Fibroblast of the conjunctiva (primary cell): Measurements from ENCODE around the gene SH3RF3.
"Not testable (repeated sequence)": the region's sequence is repeated elsewhere in the genome, so short reads cannot be mapped to it uniquely, and the experiment has no call there.

Experiments used
- DNase-seq: peaks from one replicate; pipeline ENCODE4 v3.0.0-alpha.2; 2010; ENCODE audit warnings: low read depth

The SH3RF3 gene

DNA sequence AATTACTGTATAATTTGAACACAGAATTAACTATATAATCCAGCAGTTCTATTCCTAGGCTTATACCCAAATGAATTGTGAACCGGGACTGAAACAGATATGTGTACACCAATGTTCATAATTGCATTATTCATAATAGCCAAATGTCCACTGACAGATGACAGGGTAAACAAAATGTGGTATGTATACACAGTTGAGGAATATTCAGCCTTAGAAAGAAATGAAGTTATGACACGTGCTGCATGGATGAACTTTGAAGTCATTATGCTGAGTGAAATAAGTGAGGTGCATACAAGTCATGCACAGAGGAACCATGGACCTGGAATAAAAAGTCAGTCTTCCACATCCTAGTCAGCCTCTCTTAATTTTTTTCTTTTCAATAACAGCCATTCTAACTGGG is 91.9 kb downstream of the SH3RF3 start:
- no peak for DNase-seq

DNA sequence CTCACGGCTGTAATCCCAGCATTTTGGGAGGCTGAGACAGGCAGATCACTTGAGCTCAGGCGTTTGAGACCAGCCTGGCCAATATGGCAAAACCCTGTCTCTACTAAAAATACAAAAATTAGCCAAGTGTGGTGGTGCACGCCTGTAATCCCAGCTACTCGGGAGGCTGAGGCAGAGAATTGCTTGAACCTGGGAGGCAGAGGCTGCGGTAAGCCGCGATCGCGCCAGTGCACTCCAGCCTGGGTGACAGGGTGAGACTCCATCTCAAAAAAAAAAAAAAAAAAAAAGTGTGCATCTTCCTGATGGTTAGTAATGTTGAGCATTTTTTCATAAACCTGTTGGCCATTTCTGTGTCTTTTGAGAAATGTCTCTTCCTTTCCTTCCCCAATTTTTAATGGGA is 92.3 kb downstream of the SH3RF3 start:
- DNase-seq, result not testable (repeated sequence)

- DNase-seq, result no peak
These were observed 93.4 kb downstream of the SH3RF3 start for GRCh38 chr2:109222422-109222821.

DNA sequence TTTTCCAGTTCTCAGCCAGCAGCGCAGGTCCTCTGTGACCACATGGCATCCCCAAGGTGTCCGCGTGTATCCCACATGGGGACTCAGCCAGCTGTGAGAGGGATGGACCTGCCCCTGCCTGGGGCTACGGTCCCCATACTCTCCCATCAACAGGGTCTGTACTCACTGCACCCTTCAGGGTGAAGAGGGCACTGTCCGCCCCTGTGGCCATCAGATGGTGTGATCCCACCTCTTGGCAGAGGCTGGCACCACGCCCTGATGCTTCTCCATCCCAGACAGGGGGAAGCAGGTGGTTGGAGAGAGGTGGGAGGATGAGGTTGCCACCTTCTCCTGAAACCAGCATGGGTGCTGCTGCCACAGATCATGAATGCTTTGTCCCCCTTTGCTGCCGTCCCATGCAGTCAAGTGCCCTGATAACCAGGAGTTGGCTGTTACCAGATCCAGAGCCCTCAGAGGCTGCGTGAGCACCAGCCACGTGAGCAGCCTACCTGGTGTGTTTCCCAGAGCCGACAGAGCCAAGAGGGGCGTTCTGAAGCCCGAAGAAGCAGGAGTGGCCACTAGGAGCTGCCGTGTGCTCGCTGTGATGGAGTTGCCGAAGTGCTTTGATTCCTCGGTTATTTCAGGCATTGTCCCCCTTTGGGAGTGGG is 93.9 kb downstream of the SH3RF3 start:
- DNase-seq, result no peak

- no peak for DNase-seq
These were observed 94.5 kb downstream of the SH3RF3 start for GRCh38 chr2:109223490-109223889.

GRCh38 chr2:109224341-109224740 is 95.3 kb downstream of the SH3RF3 start:
- DNase-seq, result not testable (repeated sequence)

DNA sequence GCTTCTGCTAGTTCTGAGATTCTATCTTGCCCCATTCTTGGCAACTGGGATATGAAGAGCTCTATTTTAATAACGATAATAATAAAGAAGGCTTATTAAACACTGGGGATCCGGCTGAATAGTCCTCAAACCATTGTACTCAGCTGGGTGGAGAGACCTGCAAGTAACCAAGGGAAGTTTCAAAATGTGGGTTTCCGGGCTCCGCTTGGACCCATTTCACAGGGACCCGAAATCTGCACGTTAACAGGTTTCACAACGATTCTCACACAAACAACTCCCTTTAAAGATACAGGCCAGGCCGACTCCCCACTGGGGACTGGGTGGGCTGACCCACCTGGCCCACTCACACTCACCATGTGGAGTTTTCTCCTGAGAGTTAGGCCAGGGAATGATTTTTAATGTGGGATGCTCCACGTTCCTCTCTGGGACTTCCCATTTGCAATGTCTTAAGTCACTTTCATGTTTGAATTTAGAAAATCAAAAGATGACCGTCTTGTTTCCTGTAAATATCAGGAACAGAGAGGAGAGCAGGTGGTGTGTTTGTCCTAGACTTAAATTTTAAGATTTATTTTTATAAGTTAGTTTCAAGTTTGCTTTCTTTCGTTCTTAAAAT is 96.3 kb downstream of the SH3RF3 start:
- no peak for DNase-seq

- no peak for DNase-seq
These were observed 97.1 kb downstream of the SH3RF3 start for GRCh38 chr2:109226128-109226527.

- DNase-seq, result no peak
These were observed 97.6 kb downstream of the SH3RF3 start for GRCh38 chr2:109226622-109227021.

- DNase-seq, result no peak
These were observed 100.2 kb downstream of the SH3RF3 start for GRCh38 chr2:109229094-109229675.

DNA sequence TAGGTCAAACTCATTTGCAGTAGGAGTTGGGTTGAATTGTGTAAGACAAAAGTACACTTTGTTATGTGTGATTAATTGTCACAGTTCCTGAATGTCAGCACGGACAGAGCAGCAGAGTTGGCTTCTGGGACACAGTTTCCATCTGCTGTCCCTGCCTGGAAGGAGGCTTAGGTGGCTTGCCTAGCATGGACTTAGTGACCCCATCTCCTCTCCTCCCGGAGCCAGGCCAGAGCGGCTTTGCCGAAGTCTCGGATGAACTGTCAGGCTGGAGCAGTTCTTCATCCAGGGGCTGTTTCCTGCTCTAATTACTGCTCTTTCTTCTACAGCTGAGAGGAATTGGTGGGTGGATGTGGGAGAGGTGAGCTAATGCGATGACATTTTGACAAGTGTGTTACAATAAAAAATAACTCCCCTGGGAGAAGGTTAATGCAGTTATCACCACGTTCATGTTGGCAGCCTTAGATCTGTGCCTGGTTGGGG is 102.0 kb downstream of the SH3RF3 start:
- no peak for DNase-seq

DNA sequence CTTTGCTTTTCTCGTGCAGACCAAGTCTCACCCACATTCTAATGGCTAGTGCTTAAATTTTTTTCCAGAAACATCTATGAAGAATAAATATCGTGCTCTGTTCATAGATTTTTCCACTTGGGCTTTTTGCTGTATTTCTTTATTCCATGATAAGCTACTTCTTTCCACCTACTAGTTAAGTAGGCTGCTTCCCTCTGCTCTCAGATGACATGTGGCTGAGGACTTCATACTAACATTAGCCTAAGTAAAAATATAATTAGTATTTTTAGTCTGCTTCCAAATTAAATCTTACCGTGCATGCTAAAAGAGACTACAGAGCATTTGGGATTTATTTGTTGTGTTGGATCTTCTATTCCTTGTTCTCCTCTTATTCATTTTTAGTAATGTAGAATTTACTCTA is 102.4 kb downstream of the SH3RF3 start:
- DNase-seq, result no peak

- no peak for DNase-seq
These were observed 103.1 kb downstream of the SH3RF3 start for GRCh38 chr2:109231996-109232705.

DNA sequence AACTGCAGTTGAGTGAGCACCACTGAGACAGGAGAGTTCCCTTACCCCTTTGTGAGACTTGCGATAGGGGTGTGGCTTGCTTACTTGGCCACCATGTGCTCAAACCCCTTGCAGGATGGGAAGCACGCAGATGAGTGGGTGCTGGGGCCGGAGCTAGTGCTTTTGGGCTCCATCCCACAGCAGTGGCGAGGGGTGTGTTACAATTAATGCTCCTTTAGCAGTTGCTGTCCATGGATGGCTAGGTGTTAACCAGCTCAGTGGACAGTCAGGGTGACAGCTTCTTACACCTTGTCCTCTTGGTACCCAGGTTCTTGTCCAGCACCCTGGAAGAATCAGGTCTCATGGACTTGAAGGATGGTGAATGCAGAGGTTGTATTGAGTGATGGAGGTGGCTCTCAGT is 103.9 kb downstream of the SH3RF3 start:
- no peak for DNase-seq

DNA sequence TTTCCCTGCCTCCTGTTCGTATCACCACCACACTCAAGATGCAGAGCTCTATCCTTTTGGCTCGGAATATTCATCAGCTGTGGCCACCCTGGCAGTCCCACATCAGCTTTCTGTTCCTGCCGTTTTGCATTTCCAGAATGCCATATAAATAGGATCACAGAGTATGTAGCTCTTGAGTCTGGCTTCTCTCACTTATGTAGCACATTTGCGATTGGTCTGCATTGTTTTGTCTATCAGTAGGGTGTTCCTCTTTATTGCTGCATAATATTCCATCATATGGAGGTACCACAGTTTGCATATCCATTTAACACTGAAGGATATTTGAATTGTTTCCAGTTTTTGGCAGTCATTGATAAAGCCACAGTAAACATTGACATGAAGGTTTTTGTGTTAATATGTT is 104.6 kb downstream of the SH3RF3 start:
- DNase-seq, result no peak

DNA sequence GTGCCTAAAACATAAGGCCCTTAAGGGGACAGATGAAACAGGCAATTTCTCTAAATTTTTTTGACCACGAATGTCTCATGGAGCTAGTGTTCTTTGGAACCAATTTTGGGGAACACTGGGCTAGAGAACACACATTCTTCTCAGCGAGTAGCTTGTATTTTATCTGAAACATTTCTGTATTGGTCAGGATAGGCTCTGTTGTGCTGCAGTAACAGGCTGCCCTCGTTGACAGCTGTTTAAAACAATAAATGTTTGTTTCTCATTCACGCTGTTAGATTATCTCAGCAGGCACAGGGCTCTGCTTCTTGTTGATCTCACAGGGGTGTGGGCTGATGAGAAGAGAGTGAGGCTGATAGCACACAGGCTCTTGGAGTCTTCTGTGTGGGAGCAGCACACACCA is 105.3 kb downstream of the SH3RF3 start:
- no peak for DNase-seq

DNA sequence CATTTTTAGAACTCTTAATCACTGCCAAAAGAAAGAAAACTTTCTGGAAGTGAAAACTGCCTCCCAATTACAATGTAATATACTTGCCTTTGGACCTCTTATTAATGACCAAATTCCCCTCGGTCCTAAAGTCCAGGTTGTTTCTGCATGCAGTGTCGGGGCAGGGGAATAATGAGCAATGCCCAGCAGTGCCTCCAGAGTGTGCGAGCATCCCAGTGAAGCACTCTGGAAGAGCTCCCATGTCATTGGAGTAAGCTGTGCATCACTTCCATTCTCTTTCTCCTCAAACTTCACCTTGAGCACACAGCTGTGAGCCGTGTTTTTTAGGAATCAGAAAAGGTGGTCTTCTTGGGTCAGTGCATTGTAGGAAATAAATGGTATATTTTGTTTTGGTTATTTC is 107.1 kb downstream of the SH3RF3 start:
- no peak for DNase-seq

- DNase-seq, result no peak
These were observed 108.8 kb downstream of the SH3RF3 start for GRCh38 chr2:109237792-109238191.

- DNase-seq, result peak; percentile 85
These were observed 109.6 kb downstream of the SH3RF3 start for GRCh38 chr2:109238580-109238979.

- DNase-seq, result no peak
These were observed 110.7 kb downstream of the SH3RF3 start for GRCh38 chr2:109239720-109240119.

- no peak for DNase-seq
These were observed 113.2 kb downstream of the SH3RF3 start for GRCh38 chr2:109242210-109242653.

DNA sequence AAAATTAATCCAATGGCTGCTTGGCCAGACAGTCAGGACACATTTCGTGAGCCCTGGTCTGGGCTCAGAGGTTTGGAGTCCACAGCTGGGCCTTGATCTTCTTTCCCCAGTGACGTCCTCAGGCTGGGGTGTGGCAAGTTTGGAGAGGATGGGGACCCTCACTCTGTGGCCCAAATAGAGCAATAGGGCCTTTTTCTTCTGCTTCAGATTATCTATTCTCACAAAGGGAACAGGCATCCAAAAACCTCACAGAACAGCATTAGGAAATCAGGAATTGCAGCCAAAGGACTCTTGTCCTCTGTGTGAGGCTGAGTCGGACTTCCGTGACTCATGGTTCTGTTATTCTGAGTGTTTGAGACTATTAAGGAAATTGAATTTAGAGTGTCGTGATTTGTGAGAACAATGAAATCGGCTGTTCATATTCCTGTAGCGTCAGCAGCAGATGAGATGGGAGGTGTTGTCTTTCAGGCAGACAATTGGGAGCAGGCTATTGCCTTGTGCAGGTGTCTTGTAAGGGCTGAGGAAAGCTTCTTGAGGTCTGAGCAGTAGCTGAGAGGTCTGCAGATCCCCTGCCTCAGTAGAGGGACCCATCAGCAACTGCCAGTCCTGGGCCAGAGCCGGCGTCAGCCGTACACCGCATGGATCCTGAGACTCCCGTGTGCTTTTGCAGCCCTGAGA is 113.8 kb downstream of the SH3RF3 start:
- DNase-seq, result peak; percentile 83
